Muscle layer of colon (tissue), 2 donors: ENCODE results near the gene RASGRP1.

ENCODE experiments used
- H3K27ac ChIP-seq: one replicate; pipeline ENCODE4 v1.7.0; 2013; ENCODE audit warnings: low read depth, mild to moderate bottlenecking, low read length, moderate library complexity
- H3K27me3 ChIP-seq, 2 donors: one replicate each; pipeline ENCODE4 v1.7.0; 2013; ENCODE audit warnings: low read length in 2 of 2, mild to moderate bottlenecking in 2 of 2; ENCODE audit not compliant: insufficient read depth in 2 of 2, control insufficient read depth in 1 of 2
- H3K36me3 ChIP-seq: one replicate; pipeline ENCODE4 v1.7.0; 2013; ENCODE audit warnings: mild to moderate bottlenecking, low read length; ENCODE audit not compliant: insufficient read depth
- H3K4me1 ChIP-seq: one replicate; pipeline ENCODE4 v1.7.0; 2013; ENCODE audit warnings: mild to moderate bottlenecking, low read length; ENCODE audit not compliant: insufficient read depth
- H3K4me3 ChIP-seq, 2 donors: one replicate each; pipeline ENCODE4 v1.7.0; 2013; ENCODE audit warnings: low read length in 2 of 2, low read depth in 1 of 2, mild to moderate bottlenecking in 1 of 2, moderate library complexity in 1 of 2
- H3K9ac ChIP-seq: one replicate; pipeline ENCODE4 v1.7.0; 2013; ENCODE audit warnings: low read length
- H3K9me3 ChIP-seq: one replicate; pipeline ENCODE4 v1.7.0; 2013; ENCODE audit warnings: mild to moderate bottlenecking, low read length
- donor health status: abdominal sarcoma.
- donor health status: Adenocarcinoma of cecum.

Gene RASGRP1

GRCh38 chr15:38551720-38552648 is 12.6 kb downstream of the RASGRP1 start:
- Histone ChIP-seq H3K4me3 (no peak overlapping the region), H3K9ac (no peak overlapping the region), H3K36me3 (no peaks in the 10 kb centered on the region), H3K9me3 (no peaks in the 10 kb centered on the region), H3K27me3 (no peaks in the 10 kb centered on the region), H3K27ac (no peak overlapping the region), H3K4me1 (no peaks in the 10 kb centered on the region)

GRCh38 chr15:38549222-38549621 is 15.4 kb downstream of the RASGRP1 start:
- no peak overlapping the region for H3K4me3 ChIP-seq
- H3K36me3 ChIP-seq = no peaks in the 10 kb centered on the region
- no peaks in the 10 kb centered on the region for H3K4me1 ChIP-seq
- H3K27me3 ChIP-seq = no peaks in the 10 kb centered on the region
- H3K27ac ChIP-seq = no peak overlapping the region
- no peaks in the 10 kb centered on the region for H3K9me3 ChIP-seq
- H3K9ac ChIP-seq = no peak overlapping the region

- Histone ChIP-seq H3K4me1 (no peaks in the 10 kb centered on the region), H3K36me3 (no peaks in the 10 kb centered on the region), H3K27ac (no peak overlapping the region), H3K4me3 (no peak overlapping the region), H3K9ac (no peak overlapping the region), H3K9me3 (no peaks in the 10 kb centered on the region), H3K27me3 (no peaks in the 10 kb centered on the region)
These were observed 17.2 kb downstream of the RASGRP1 start for GRCh38 chr15:38547255-38547997.

GRCh38 chr15:38545179-38545578 is 19.4 kb downstream of the RASGRP1 start:
- Histone ChIP-seq H3K27me3 (no peaks in the 10 kb centered on the region), H3K27ac (no peak overlapping the region), H3K9me3 (no peaks in the 10 kb centered on the region), H3K4me1 (no peaks in the 10 kb centered on the region), H3K4me3 (no peak overlapping the region), H3K9ac (no peak overlapping the region), H3K36me3 (no peaks in the 10 kb centered on the region)

GRCh38 chr15:38541026-38541425 is 23.6 kb downstream of the RASGRP1 start:
- H3K27ac ChIP-seq = no peak overlapping the region
- peaks cover 4% of the 10 kb centered on the region for H3K4me1 ChIP-seq
- H3K9me3 ChIP-seq = no peaks in the 10 kb centered on the region
- no peak overlapping the region for H3K4me3 ChIP-seq
- H3K36me3 ChIP-seq = no peaks in the 10 kb centered on the region
- H3K27me3 ChIP-seq = no peaks in the 10 kb centered on the region
- no peak overlapping the region for H3K9ac ChIP-seq

- no peak overlapping the region for H3K27ac ChIP-seq
- no peaks in the 10 kb centered on the region for H3K36me3 ChIP-seq
- no peak overlapping the region for H3K4me3 ChIP-seq
- H3K9ac ChIP-seq = no peak overlapping the region
- peaks cover 9% of the 10 kb centered on the region for H3K4me1 ChIP-seq
- no peaks in the 10 kb centered on the region for H3K9me3 ChIP-seq
- no peaks in the 10 kb centered on the region for H3K27me3 ChIP-seq
These were observed 24.1 kb downstream of the RASGRP1 start for GRCh38 chr15:38540510-38540909.

GRCh38 chr15:38539008-38539343 is 25.6 kb downstream of the RASGRP1 start:
- Histone ChIP-seq H3K9me3 (no peaks in the 10 kb centered on the region), H3K36me3 (no peaks in the 10 kb centered on the region), H3K9ac (no peak overlapping the region), H3K27ac (no peak overlapping the region), H3K4me3 (no peak overlapping the region), H3K27me3 (no peaks in the 10 kb centered on the region), H3K4me1 (peaks cover 9% of the 10 kb centered on the region)

GRCh38 chr15:38538328-38539007 is 26.1 kb downstream of the RASGRP1 start:
- Histone ChIP-seq H3K27me3 (no peaks in the 10 kb centered on the region), H3K36me3 (no peaks in the 10 kb centered on the region), H3K9me3 (no peaks in the 10 kb centered on the region), H3K27ac (no peak overlapping the region), H3K4me3 (no peak overlapping the region), H3K4me1 (peaks cover 9% of the 10 kb centered on the region), H3K9ac (no peak overlapping the region)

- Histone ChIP-seq H3K27ac (no peak overlapping the region), H3K9me3 (no peaks in the 10 kb centered on the region), H3K27me3 (no peaks in the 10 kb centered on the region), H3K9ac (no peak overlapping the region), H3K36me3 (no peaks in the 10 kb centered on the region), H3K4me1 (peaks cover 9% of the 10 kb centered on the region), H3K4me3 (no peak overlapping the region)
These were observed 28.4 kb downstream of the RASGRP1 start for GRCh38 chr15:38536201-38536676.

- Histone ChIP-seq H3K27ac (no peak overlapping the region), H3K4me3 (no peak overlapping the region), H3K36me3 (no peaks in the 10 kb centered on the region), H3K9ac (no peak overlapping the region), H3K4me1 (peaks cover 9% of the 10 kb centered on the region), H3K9me3 (no peaks in the 10 kb centered on the region), H3K27me3 (no peaks in the 10 kb centered on the region)
These were observed 29.0 kb downstream of the RASGRP1 start for GRCh38 chr15:38535491-38536200.

- Histone ChIP-seq H3K27ac (no peak overlapping the region), H3K9ac (no peak overlapping the region), H3K4me1 (peaks cover 9% of the 10 kb centered on the region), H3K9me3 (no peaks in the 10 kb centered on the region), H3K36me3 (no peaks in the 10 kb centered on the region), H3K27me3 (no peaks in the 10 kb centered on the region), H3K4me3 (no peak overlapping the region)
These were observed 29.9 kb downstream of the RASGRP1 start for GRCh38 chr15:38534691-38535090.
